22Rv1 (cell line): ENCODE measurements around the gene ARHGEF28.
A peak's percentile ranks its signal among the peaks of the same experiment; 100 is the strongest.

Experiments used
- H3K27ac ChIP-seq: fragments of 450-650 bp; 2 replicates; pipeline ENCODE4 v1.5.1; 2017
- ZFX ChIP-seq: fragments of 450-650 bp; IDR thresholded peaks from 2 replicates; pipeline ENCODE4 v1.6.1; 2017; ENCODE audit warnings: antibody characterized with exemption, borderline replicate concordance
- TF ChIP-seq, protein P1 (sequence below): fragments of 450-650 bp; IDR thresholded peaks from 2 replicates; pipeline ENCODE4 v1.5.1; 2017; ENCODE audit warnings: mild to moderate bottlenecking

Gene ARHGEF28

DNA sequence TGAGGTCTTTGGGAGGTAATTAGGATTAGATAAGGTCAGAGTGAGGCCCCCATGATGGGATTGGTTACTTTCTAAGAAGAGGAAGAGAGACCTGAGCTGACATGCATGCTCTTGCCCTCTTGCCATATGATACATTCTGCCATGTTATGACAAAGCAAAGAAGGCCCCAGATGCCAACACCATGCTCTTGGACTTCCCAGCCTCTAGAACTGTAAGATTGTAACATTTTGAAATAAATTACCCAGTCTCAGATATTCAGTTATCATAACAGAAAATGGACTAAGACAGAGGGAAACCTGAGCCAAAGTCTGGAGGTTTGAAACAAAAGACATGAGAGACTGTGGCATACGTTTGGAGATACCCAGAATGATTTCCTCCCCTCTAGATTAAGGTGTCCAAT is 318.6 kb downstream of the ARHGEF28 start:
- TF ChIP-seq ZFX, result no peak
- TF ChIP-seq, protein P1, sequence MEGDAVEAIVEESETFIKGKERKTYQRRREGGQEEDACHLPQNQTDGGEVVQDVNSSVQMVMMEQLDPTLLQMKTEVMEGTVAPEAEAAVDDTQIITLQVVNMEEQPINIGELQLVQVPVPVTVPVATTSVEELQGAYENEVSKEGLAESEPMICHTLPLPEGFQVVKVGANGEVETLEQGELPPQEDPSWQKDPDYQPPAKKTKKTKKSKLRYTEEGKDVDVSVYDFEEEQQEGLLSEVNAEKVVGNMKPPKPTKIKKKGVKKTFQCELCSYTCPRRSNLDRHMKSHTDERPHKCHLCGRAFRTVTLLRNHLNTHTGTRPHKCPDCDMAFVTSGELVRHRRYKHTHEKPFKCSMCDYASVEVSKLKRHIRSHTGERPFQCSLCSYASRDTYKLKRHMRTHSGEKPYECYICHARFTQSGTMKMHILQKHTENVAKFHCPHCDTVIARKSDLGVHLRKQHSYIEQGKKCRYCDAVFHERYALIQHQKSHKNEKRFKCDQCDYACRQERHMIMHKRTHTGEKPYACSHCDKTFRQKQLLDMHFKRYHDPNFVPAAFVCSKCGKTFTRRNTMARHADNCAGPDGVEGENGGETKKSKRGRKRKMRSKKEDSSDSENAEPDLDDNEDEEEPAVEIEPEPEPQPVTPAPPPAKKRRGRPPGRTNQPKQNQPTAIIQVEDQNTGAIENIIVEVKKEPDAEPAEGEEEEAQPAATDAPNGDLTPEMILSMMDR, result no peak
- H3K27ac ChIP-seq, result no peak overlapping the region

DNA sequence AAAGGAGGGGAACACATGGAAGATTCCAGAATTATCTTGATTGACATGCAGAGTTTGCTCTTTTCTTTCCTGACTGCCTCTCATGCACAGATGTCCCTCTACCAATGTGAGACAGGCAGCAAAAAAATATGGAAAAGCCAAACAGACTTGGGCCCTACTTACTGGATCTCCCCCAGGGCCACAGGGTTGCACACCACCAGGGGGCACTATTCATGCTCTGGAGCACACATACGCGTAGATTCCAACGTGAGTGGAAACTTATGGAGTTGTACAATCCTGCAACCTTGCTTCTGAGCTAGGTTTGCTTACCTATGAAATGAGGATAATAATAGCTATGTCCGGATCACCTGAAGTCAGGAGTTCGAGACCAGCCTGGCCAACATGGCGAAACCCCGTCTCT is 319.5 kb downstream of the ARHGEF28 start:
- no peak overlapping the region for H3K27ac ChIP-seq
- no peak for TF ChIP-seq ZFX
- TF ChIP-seq, protein P1, result peak; percentile 54

DNA sequence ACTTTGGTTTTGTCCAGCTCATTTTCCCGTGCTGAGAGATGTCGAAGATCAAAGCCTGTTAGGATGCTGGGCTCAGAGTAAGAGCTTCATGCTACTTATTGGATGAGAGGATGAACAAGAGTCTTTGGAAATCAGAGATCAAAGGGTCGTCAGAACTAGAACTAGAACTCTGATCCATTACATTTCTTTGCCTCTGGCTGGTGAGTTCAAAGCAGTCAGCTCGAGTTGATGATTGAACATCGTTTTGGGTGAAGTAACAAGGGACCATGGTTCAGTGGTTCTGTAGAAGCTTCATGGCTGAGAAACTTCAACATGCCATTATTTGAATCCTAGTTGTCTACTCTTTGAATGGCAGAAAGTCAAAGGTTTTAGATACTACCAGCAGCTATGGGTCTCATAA is 320.3 kb downstream of the ARHGEF28 start:
- no peak overlapping the region for H3K27ac ChIP-seq
- TF ChIP-seq, protein P1, result no peak
- no peak for TF ChIP-seq ZFX

DNA sequence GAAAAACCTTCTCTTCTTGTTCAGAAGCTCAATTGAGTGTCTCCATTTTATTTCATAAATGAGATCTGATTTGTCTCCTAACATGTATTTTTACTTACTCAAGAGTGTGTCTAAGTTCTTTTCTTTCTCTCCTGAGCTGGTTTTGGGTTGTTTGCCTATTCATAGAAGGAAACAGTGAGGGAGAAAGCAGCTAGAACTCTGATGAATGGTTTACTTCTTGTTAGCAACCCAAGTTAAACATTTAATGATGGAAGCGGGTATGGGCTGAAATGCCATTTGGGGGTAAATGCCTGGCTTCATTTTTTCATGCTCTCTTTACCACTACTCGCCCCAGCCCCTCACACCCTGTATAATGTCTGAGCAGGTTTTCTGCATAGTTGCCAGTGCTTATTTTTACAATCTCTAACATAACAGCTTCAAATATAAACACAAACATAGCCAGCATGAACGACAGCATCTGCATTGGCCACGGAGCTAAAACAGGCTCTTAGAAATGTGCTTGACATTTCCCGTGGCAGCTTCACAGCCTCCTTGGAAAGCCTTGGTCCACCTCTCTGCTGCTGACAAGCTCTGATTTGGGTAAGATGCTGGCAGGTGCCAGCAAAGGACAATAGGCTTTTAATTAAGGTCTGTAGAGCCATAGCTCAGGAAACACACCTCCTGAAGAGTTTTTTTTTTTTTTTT is 321.1 kb downstream of the ARHGEF28 start:
- TF ChIP-seq ZFX, result no peak
- TF ChIP-seq, protein P1, result no peak
- H3K27ac ChIP-seq, result no peak overlapping the region

DNA sequence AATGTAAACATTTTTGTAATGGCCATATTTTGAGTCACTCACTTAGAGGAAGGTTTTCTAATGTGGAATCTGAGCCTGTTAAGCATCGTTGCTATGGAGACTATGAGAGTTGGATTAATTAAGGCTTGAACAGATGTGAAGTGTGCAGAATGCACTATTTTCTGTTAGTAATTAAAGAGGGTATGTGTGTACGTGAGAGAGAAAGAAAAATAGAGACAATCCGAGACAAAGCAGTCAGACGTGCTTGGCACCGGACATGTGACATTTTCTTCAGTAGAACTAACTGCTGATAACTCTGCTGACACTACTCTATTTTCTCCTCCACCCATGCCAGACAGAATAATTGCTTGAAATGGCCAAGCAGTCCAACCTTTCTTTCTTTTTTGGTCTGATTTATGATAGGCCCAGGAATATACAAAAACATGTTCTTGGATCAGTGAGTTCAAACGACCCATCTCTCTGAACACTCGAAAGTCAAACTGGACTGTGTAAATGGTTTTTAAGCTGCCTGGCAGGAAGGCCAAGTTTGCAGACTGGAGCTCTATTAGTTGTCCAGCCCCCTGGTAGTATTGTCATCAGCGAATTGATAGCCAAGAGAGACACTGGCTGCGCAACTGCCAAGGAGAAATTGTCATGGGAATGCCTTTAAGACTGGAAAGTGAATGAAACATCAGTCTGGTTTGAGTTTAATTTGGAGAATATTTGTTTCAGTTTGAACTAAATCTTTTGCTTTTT is 322.1 kb downstream of the ARHGEF28 start:
- no peak overlapping the region for H3K27ac ChIP-seq
- TF ChIP-seq, protein P1, result no peak
- no peak for TF ChIP-seq ZFX

DNA sequence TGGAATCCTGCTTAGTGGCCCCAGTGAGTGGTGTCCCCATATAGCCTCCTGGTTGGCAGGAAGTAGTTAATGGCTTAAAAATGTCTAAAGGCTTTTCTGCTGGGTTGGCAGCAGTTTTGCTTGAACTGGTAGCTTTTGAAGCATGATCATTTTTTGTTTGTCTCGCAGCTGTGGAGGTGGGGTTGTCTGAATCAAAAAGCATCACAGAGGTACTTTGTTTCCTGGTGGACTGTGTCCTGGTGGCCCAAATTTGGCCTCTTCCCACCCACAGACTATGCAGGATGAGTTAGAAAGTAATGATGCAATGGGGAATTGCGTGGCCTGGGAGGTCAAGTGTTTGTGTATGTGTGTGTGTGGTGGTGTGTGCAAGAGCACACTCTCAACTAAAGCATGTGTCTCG is 322.7 kb downstream of the ARHGEF28 start:
- H3K27ac ChIP-seq, result no peak overlapping the region

More for the DNA sequence above, 322.7 kb downstream of the ARHGEF28 start:
- no peak for TF ChIP-seq ZFX
- TF ChIP-seq, protein P1, result no peak
